HG02610 (cell line): ENCODE results near the gene CHMP1A.

Experiments used
- ATAC-seq: cut with Tn5 transposase; IDR thresholded peaks from one replicate; pipeline ENCODE4 v1.9.1; 2021; ENCODE audit warnings: mild to moderate bottlenecking, moderate library complexity; ENCODE audit not compliant: unreplicated experiment

Gene CHMP1A

DNA sequence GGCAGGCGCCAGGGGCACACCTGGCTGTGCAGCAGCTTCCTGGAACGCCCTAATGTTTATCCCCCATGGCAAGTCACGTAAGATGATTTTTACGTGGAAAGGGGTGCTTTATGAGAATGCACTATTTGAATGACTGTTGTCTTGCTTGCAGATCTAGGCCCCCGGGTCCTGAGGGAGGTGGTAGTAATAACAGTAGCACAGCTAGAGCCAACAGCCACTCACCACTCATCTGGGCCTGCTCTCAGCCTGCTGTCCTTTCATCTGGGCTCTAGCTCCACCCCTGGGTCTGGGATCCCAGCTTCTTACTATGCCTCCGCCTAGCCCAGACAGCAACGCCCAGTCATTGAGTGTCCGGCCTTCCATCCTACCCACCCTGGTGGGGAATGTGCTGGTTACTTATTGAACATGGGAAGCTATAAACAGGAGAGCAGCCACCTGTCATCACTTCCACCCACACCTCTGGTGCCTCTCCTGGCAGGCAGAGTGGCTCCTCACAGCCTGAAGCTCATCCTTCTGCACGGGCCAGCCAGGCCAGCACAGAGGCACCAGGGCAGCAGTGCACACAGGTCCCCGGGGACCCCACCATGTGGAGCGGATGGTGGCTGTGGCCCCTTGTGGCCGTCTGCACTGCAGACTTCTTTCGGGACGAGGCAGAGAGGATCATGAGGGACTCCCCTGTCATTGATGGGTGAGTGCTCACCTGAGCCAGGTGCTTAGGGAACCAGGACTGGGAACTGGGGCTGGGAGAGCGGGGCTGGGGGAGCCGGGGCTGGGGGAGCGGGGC, 27.5 kb downstream of the CHMP1A start:
- ATAC-seq = no peak

DNA sequence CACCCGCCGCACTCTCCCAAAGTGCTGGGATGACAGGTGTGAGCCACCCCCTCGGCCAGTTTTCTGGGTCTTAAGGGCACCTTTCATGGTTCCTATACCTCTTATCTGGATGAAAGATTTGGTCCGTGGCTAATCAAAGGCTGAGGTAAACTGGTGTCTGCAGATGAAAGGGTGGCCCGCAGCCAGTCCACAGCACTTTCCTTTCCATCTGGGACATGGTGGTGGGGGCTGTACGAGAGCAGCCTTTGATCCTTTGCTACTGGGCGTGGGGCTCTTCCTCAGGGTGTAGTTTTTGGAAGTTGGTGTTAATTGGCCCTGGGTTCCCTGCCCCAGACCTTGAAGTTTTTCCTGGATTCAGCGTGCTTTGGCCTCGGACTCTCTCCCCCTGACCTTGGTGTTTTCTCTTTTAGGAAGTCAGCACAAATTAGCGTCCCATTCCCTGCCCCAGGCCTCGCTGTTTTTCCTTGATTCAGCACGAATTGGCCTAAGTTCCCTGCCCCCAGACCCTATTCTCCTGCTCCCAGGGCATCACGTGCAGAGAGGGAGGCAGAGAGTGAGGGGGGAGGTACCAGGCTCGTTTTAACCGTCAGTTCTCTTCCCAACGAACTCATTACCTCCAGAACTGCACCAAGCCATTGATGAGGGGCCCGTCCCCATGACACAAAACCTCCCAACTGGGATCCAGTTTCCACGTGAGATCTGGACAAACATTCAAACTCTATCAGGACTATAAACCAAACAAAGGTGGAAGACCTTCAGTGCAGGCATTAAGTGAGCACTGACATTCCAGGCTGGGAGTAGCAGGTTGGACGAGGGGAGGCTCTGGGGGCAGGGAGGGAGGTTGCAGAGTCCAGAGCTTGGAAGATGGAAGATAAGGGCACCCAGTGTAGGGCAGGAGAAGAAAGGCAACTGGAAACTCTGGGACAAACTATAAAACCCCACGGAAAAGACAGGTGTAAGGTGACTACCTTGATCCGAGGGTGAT, 32.4 kb downstream of the CHMP1A start:
- no peak for ATAC-seq

DNA sequence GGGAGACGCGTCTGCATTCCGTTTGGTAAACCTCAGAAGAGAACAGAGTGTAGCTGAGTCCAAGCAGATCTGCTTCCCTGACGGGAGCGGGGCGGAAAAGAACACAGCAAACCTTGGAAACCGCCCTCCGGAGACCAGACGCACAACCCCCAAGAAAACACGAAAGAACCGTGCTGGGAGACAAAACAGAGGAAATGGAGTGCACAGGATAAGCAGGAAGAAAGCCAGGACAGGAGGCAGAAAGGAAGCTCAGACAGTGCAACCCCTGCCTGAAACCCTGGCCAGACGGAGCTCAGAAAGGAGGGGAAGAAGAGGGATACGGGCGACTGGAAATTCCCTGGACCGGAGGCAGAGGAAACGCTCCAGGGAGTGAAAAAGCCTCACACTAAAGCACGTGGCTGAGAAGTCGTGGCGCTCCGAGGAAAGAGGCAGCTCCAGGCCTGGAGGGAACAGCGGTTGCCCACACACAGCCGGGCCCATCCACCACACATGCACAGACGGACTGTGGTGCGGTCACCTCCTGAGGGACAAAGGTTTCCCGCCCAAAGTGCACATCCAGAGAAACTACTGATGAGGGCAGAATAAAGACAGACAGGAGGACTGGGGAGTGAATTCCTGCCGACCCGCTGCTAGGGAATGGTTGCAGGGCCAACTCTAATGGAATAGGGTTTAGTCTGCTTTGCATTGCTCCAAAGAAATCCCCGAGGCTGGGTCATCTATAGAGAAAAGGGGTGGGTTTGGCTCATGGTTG, 33.8 kb downstream of the CHMP1A start:
- no peak for ATAC-seq

DNA sequence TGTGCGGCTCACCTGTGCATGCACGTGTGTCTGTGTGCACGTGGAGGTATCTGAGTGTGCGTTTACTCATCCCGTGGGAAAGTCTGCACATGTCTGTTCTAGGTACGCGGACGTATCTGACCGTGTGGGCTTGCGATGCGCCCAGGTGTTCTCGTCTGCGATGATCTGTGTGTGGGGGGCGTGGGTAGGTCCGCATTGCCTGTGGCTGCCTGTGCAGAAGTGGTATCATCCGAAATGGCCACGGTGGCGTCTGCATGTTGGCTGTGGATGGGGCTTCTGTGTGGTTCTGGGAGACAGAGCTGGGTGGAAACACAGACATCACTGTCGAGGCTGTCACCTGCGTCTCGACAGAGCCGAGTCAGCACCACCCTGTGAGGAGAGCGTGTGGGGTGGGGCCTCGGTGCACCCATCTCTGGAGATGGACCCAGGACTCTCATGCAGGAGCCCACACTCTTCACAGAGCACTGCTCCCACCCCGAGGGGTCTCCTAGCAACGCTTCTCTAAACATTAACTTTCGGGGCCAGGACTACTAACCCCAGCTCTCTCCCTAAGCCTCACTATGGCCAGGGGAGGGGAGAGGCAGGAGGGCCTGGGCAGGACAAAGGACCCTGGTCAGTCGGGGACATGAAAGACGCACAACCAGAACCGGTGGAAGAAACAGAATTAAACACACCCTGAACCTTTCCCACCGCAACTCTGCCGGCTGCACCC, 35.7 kb downstream of the CHMP1A start:
- no peak for ATAC-seq

DNA sequence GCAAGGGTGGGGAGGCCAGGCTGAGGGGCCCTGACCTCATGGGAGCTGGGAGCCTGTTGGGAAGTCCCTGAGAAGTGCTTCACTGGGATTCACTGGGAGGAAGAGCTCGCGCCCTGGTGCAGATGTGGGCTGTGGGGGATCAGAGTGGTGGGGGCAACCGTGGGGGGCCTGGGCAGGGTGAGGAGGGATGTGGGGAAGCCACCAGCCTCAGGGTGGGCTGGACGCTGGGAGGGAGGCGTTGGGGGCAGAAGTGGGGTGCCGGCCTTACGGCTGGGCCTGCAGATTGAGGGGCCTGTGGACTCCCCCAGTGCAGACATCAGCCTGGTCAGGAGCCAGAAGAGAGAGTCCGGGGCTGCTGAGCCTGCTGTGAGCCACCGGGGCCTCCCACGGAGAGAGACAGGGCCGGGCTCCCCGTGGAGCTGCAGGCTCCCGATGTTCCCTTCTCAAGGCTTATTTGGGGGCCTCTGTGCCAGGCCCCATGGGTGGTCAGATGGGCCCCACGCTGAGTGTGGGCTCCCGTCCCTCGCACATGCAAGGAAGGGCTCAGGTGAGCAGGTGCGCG, 36.3 kb downstream of the CHMP1A start:
- ATAC-seq = no peak

DNA sequence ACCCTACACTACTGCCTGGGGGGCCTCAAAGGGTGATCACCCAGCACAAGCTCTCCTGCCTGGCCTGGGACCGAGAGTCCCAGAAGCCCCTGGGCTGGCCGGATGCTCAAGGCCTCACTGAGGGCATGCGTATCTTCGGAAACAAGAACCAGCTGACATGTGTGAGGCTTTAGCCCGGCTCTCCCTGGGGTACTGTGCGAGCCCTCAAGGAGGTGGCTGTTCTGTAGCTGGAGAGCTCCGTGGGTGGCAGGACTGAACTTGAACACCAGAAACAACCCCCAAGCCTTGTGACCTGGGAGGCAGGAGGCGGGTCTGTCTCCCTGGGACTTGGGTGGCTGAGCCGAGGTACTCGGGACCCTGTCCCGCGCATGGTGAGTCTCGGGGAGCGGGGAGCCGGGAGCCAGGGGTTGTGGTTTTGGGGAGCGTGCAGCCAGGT, 37.1 kb downstream of the CHMP1A start:
- no peak for ATAC-seq

DNA sequence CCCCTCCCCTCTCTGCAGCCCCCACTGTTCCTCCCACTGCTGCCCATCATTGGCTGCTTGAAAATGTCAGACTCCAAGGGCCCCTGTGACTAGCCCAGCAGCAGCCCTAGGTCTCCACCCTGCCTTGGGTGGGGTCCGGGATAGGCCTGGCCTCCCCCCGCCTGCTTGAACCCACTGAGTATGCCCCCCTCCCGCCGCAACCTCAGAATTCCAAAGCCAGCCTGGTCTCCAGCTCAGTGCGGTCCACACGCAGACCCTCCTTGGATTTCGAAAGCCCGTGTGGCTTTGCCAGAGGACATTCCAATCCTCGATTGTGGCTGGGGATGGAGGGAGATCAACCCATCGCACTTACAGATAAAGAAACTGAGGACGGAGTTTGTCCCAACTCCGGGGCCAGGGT, 37.7 kb downstream of the CHMP1A start:
- ATAC-seq = no peak

DNA sequence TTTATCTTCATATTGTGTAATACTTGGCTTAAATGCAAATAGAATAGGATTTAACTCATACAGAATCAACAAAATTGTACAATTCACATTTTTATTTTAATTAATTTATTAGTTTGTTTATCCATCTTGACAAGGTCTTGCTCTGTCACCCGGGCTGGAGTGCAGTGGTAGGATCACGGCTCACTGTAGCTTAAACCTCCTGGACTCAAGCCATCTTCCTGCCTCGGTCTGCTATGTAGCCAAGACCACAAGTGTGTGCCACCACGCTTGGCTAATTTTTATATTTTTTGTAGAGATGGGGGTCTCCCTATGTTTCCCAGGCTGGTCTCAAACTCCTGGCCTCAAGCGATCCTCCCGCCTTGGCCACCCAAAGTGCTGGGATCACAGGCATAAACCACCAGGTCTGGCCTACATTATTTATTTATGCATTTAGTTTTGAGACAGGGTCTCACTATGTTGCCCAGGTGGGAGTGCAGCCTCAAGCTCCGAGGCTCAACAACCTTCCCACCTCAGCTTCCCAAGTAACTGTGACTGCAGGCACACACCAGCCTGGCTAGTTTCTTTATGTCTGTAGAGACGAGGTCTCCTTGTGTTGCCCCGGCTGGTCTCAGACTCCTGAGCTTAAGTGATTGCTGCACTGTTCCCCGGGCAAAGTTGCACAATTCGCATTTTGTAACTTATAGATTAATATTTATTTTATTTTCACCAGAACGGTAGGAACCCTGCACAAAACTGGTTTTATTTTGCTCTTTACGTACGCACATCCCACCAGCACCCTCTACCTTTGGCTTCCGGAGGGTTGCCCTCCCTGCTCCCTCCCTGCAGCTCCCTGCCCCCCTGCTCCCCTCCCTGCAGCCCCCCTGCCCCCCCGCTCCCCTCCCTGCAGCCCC, 39.2 kb downstream of the CHMP1A start:
- ATAC-seq = no peak

DNA sequence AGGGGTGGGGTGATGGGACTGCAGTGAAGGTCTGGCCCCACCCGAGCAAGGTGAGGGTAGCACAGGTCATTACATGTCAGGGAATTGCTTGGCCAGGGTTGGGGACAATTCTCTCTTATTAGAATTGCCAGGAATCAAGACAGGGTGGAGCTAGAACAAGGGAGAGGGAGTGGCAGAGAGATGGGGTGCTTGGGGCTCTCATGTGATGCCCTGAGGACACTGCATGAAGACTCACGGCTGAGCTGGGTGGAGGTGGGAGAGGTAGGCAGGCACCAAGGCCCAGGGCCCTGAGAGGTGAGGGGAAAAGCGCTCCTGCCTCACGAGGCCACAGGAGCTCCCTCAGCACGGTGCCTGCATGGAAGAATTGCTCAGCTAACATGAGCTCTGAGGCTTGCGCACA, 40.5 kb downstream of the CHMP1A start:
- ATAC-seq = no peak

DNA sequence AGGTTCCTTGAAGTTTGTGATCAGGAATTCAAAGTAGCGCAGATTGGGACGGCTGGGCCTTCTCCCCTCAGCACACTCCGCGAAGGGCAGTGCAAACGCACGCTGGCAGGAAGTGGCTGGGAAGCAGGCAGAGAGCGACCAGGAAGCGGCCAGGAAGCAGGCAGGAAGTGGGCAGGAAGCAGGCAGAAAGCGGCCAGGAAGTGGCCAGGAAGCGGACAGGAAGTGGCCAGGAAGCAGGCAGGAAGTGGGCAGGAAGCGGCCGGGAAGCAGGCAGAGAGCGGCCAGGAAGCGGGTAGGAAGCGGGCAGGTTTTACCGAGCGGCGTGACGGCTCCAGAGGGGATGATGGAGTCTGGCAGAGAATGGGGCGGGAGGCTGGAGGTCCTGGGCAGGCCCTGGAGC, 40.9 kb downstream of the CHMP1A start:
- no peak for ATAC-seq

DNA sequence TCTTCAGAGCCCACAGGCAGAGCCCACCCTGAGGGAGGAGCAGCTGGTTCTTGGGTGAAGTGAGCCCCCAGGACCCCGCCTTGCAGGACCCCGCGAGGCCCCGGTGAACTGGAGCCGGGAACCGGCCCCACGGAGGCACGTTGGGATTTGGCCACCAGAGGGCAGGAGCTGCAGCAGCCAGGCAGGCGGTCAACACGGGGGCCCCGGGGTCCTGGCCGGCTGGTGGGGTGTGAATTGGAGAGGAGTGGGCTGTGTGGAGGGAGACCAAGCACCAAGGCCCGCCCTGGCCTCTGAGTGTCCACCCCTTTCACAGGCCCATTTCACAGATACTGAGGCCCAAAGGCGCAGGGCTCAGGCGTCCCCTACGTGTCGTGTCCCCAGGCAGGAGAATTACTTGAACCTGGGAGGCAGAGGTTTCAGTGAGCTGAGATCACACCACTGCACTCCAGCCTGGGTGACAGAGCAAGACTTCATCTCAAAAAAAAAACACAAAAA, 41.9 kb downstream of the CHMP1A start:
- ATAC-seq = no peak

DNA sequence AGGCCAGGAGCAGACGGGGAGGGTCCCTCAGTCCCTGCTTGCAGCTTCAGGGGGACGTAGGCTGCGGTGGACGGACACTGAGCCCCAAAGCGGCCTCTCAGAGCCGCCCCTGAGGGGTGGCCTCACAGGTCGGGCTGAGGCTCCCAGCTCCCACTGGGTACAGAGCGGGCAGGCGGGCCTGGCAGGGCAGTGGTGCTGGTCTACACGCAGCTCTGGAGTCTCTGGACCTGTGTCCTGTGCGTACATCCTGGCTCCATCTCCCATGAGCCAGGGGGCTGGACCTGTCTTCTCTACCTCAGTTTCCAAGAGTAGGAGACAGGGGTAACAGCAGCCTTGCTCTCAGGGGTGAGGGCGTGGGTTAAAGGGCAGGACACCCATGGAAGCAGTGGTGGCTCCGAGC, 42.3 kb downstream of the CHMP1A start:
- ATAC-seq = no peak

DNA sequence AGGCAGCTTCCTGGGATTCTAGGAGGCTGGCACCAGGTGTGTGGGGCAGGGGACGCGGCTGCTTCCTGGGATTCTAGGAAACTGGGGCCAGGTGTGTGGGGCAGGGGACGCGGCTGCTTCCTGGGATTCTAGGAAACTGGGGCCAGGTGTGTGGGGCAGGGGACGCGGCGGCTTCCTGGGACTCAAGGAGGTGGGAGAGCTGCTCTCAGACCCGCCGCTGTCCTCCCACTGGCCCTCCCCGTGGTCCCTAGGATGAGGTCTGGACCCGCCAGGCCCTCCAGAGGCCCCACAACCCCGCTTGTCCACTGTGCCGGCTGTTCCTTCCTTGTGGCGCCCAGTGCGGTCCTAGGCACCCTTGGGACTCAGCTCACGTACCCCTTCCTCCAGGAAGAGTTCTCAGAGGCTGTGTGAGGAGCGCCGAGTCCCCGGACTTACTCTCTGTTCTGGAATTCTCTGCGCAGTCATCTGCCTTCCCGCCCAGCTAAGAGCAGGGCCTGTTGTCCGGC, 43.5 kb downstream of the CHMP1A start:
- no peak for ATAC-seq

DNA sequence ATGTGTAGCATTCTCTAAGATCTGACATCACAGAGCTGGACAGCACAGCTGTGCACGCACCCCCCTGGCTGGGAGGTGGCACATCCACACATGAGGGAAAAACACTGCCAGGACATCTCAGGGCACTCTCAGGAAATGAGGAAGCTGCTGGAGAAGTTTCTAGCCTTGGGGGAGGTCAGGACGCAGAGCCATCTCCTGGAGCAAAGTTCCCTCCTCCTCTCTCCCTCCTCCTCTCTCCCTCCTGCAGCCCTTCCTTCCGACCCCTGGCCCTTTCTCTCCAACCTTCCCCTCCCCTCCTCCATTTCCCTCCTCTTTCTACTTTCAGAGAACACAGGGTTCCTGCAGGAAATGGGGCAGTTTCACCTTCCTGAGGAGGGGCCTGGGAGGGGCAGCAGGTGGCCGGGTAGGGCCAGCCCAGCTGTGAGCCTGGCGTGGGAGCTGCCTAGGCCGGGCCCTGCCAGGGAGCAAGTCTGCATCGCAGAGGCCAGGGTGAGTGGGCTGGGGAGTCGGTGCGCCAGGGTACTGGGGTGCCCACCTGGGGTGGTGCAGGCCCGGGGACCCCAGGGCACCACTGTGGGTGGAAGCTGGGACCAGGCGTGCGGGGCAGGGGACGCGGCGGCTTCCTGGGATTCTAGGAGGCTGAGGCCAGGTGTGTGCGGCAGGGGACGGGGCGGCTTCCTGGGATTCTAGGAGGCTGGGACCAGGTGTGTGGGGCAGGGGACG, 44.1 kb downstream of the CHMP1A start, which contains the start of gene DPEP1:
TSS of gene DPEP1 (plus strand) at position 412 of the 723 bp plus-strand sequence. CDS start 16,769 bp downstream, outside the sequence.
- no peak for ATAC-seq

DNA sequence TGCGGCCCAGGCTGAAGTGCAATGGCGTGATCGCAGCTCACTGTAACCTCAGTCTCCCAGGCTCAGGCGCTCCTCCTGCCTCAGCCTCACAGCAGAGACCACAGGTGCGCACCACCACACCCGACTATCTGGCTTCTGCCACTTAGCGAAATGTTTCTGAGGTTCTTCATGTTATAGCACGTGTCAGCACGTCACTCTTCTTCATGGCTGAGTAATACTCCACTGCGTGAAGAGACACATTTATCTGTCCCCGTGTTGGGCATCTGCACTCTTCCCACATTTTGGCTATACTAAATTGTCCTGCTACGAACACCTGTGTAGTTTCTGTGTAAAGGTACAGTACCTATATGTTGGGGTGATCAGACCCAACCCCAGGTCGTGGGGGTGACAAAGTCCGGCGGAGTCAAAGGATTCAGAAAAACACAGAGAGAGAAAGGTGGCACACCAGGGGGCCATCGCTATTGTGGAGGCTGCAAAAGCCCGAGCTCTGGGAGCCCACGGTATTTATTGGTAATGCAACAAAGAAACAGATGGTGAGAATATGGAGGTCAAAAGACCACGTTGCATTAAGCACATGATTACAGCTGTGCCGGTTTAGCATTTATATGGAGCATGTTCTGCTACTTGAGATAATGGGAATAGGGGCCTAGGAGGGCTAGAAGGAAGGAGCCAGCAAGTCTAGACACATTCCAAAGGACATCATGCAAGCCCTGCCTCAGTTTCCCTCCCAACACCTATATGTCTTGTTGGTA, 44.9 kb downstream of the CHMP1A start:
- ATAC-seq = no peak

DNA sequence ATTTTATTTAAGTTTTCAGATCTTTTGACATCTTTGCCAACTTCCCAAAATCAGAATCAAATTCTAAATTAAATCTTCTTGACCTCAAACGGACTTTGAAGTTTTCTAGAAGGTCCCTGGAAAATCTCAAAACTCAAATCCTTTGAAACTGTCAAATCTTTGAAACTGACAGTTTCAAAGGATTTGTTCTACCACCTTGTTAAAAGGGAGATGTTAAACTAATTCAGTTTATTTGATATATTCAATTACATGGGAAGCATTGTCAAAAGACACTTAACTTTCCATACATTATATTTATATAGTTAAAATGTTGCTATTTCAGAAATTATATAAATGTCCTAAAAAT, 47.4 kb downstream of the CHMP1A start:
- ATAC-seq = no peak

DNA sequence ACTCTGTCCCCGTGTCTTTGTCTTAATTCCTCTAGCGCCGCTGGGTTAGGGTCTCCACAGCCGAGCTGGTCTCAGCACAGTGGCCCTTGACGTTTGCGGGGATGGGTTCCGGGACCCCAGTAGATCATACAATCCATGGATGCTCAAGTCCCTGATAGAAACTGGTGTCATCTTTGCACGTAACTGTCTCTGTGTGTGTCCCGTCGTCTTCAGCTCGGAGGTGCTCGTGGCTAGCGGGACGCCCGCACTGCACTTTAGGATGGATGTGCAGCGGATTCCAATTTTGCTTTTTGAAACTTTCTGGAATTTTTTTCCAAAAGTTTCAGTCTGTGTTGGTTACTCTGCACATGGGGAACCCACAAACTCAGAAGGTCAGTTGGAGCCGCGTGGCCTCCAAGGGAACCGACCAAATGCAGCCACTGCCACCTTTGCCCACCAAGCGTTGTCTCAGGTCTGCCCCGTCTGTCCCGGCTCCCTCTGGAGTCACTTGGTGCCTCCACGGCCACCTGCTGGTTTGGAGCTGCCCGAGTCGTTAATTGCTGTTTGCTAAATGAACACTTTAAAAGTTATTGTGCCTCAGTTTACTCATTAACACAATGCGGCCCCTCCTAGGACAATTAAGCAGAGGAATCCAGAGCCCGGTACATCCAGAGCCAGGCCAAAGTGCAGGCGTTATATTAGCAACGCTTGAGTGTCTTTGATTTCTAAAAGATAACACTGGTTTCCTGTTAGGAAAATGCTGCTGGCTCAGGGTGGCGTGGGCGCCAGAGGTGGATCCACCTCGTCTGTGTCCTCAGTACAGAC, 49.4 kb downstream of the CHMP1A start:
- ATAC-seq = no peak
